ENCODE results near the gene RAB4A. TPM values are rescaled to one million over a fixed set of nuclear protein-coding genes. Genes with fewer than 3 reads are reported as not detected.

RAB4A gene
- total RNA-seq, 2 experiments from 2014 or later: 17.5 to 27.9 TPM

DNA sequence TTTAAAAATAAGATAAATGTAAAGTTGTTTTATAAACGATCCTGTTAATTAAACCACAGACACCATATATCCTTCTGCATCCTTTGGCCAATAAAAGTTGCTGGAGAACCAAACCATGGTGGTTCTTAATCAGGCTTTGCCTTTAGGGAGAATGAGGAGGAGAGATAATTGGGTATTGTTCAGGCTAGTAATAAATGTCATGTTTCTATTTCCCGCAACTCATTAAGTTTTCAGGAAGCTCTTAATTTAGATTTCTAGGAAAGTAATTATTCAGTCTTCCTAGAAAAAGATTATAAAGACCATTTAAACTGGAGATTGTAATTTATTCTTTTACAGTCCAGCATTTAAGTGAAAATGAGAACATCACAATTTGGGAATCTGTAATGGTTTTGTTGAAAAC lies 34.5 kb downstream of the RAB4A start:
- H4K20me1 ChIP-seq (ENCODE audit: insufficient read depth, low read length): no peaks in the 10 kb centered on the region
- ChIA-PET CTCF (ENCODE audit: unreplicated experiment) (no interaction called here), POLR2A (no interaction called here)
- BruUV-seq (replicated peaks): no TSS peak
- H3K36me3 ChIP-seq (ENCODE audit: insufficient read depth, low read length): peaks cover 15% of the 10 kb centered on the region; the same call in 1 of the 2 replicates
- H3K9me2 ChIP-seq (ENCODE audit: insufficient read depth, low read length): no peaks in the 10 kb centered on the region
- H3K79me2 ChIP-seq (ENCODE audit: insufficient read depth, low read depth, low read length): no peaks in the 10 kb centered on the region
- TF ChIP-seq, protein P1, sequence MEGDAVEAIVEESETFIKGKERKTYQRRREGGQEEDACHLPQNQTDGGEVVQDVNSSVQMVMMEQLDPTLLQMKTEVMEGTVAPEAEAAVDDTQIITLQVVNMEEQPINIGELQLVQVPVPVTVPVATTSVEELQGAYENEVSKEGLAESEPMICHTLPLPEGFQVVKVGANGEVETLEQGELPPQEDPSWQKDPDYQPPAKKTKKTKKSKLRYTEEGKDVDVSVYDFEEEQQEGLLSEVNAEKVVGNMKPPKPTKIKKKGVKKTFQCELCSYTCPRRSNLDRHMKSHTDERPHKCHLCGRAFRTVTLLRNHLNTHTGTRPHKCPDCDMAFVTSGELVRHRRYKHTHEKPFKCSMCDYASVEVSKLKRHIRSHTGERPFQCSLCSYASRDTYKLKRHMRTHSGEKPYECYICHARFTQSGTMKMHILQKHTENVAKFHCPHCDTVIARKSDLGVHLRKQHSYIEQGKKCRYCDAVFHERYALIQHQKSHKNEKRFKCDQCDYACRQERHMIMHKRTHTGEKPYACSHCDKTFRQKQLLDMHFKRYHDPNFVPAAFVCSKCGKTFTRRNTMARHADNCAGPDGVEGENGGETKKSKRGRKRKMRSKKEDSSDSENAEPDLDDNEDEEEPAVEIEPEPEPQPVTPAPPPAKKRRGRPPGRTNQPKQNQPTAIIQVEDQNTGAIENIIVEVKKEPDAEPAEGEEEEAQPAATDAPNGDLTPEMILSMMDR (conservative IDR thresholded peaks at IDR 0.05; ENCODE audit: low read length): no peak
- no peak for TF ChIP-seq EZH2phosphoT487 (IDR thresholded peaks at IDR 0.05; ENCODE audit: borderline replicate concordance, low read depth, low read length)
- H3K4me2 ChIP-seq (ENCODE audit: low read length): no peak overlapping the region
- H3K4me1 ChIP-seq (ENCODE audit: insufficient read depth, low read length, poor library complexity, severe bottlenecking): no peaks in the 10 kb centered on the region
- no peak overlapping the region for H3K27ac ChIP-seq (ENCODE audit: low read depth, low read length, poor library complexity, severe bottlenecking)
- intact Hi-C loops (cut with micrococcal nuclease; ENCODE audit: unreplicated experiment): no loop called here
- no peaks in the 10 kb centered on the region for H3K9me3 ChIP-seq (ENCODE audit: low read length)
- no peak for DNase-seq (ENCODE audit: low spot score)
- H3K4me3 ChIP-seq (ENCODE audit: low read depth, low read length, poor library complexity, severe bottlenecking): no peak overlapping the region
- H2AFZ ChIP-seq (ENCODE audit: low read length): no peak overlapping the region

- intact Hi-C loops (cut with micrococcal nuclease; ENCODE audit: unreplicated experiment): no loop called here
- no peak overlapping the region for H2AFZ ChIP-seq (ENCODE audit: low read length)
- no peak for TF ChIP-seq EZH2phosphoT487 (IDR thresholded peaks at IDR 0.05; ENCODE audit: borderline replicate concordance, low read depth, low read length)
Observed at GRCh38 chr1:229309074-229309473, 38.2 kb downstream of the RAB4A start.

GRCh38 chr1:229309684-229310083 lies 38.8 kb downstream of the RAB4A start:
- intact Hi-C loops (cut with micrococcal nuclease; ENCODE audit: unreplicated experiment): no loop called here
- Histone ChIP-seq H3K4me3 (ENCODE audit: low read depth, low read length, poor library complexity, severe bottlenecking) (no peak overlapping the region), H3K36me3 (ENCODE audit: insufficient read depth, low read length) (peaks cover 3% of the 10 kb centered on the region; the same call in 1 of the 2 replicates), H3K9me3 (ENCODE audit: low read length) (no peaks in the 10 kb centered on the region), H3K79me2 (ENCODE audit: insufficient read depth, low read depth, low read length) (no peaks in the 10 kb centered on the region), H4K20me1 (ENCODE audit: insufficient read depth, low read length) (no peaks in the 10 kb centered on the region), H3K27ac (ENCODE audit: low read depth, low read length, poor library complexity, severe bottlenecking) (no peak overlapping the region), H2AFZ (ENCODE audit: low read length) (no peak overlapping the region), H3K4me2 (ENCODE audit: low read length) (no peak overlapping the region), H3K9me2 (ENCODE audit: insufficient read depth, low read length) (no peaks in the 10 kb centered on the region), H3K4me1 (ENCODE audit: insufficient read depth, low read length, poor library complexity, severe bottlenecking) (no peaks in the 10 kb centered on the region)
- ChIA-PET CTCF (ENCODE audit: unreplicated experiment) (no interaction called here), POLR2A (interaction anchor here (0.8 kb wide), 1 partner anchor 55 kb away, joined by 4 read pairs; no protein-coding TSS in a partner anchor)
- no peak for DNase-seq (ENCODE audit: low spot score)
- TF ChIP-seq, protein P1 (conservative IDR thresholded peaks at IDR 0.05; ENCODE audit: low read length): no peak
- no peak for TF ChIP-seq EZH2phosphoT487 (IDR thresholded peaks at IDR 0.05; ENCODE audit: borderline replicate concordance, low read depth, low read length)
- no TSS peak for BruUV-seq (replicated peaks)

More at GRCh38 chr1:229309074-229309473, 38.2 kb downstream of the RAB4A start:
- no peaks in the 10 kb centered on the region for H4K20me1 ChIP-seq (ENCODE audit: insufficient read depth, low read length)
- no TSS peak for BruUV-seq (replicated peaks)
- no peak overlapping the region for H3K4me3 ChIP-seq (ENCODE audit: low read depth, low read length, poor library complexity, severe bottlenecking)
- H3K9me2 ChIP-seq (ENCODE audit: insufficient read depth, low read length): no peaks in the 10 kb centered on the region
- no peak for DNase-seq (ENCODE audit: low spot score)
- no peak overlapping the region for H3K4me2 ChIP-seq (ENCODE audit: low read length)
- ChIA-PET POLR2A (no interaction called here), CTCF (ENCODE audit: unreplicated experiment) (no interaction called here)
- no peaks in the 10 kb centered on the region for H3K9me3 ChIP-seq (ENCODE audit: low read length)
- H3K79me2 ChIP-seq (ENCODE audit: insufficient read depth, low read depth, low read length): no peaks in the 10 kb centered on the region
- H3K36me3 ChIP-seq (ENCODE audit: insufficient read depth, low read length): peaks cover 4% of the 10 kb centered on the region; the same call in 1 of the 2 replicates
- H3K27ac ChIP-seq (ENCODE audit: low read depth, low read length, poor library complexity, severe bottlenecking): no peak overlapping the region
- H3K4me1 ChIP-seq (ENCODE audit: insufficient read depth, low read length, poor library complexity, severe bottlenecking): no peaks in the 10 kb centered on the region

Measured in OCI-LY7 (cell line).